IPS-11a (cell line): Measurements from ENCODE around the gene SYNE1.

Experiments
- H3K4me3 ChIP-seq: one replicate; pipeline ENCODE4 v1.5.1; 2013; ENCODE audit warnings: low read depth, low read length, control low read depth

SYNE1 gene

GRCh38 chr6:152379423-152379822, 257.7 kb downstream of the SYNE1 start:
- no peak overlapping the region for H3K4me3 ChIP-seq

GRCh38 chr6:152378169-152378568, 259.0 kb downstream of the SYNE1 start:
- no peak overlapping the region for H3K4me3 ChIP-seq

GRCh38 chr6:152375197-152375596, 262.0 kb downstream of the SYNE1 start:
- no peak overlapping the region for H3K4me3 ChIP-seq

GRCh38 chr6:152372945-152373344, 264.2 kb downstream of the SYNE1 start:
- no peak overlapping the region for H3K4me3 ChIP-seq

GRCh38 chr6:152371775-152372174, 265.4 kb downstream of the SYNE1 start:
- H3K4me3 ChIP-seq: no peak overlapping the region

- H3K4me3 ChIP-seq: no peak overlapping the region
Observed at GRCh38 chr6:152368751-152369624, 268.2 kb downstream of the SYNE1 start.

GRCh38 chr6:152364866-152365265, 272.3 kb downstream of the SYNE1 start:
- H3K4me3 ChIP-seq: no peak overlapping the region

GRCh38 chr6:152360034-152360433, 277.1 kb downstream of the SYNE1 start:
- no peak overlapping the region for H3K4me3 ChIP-seq

- H3K4me3 ChIP-seq: no peak overlapping the region
Observed at GRCh38 chr6:152356662-152357061, 280.5 kb downstream of the SYNE1 start.

GRCh38 chr6:152356016-152356415, 281.1 kb downstream of the SYNE1 start:
- H3K4me3 ChIP-seq: no peak overlapping the region

- no peak overlapping the region for H3K4me3 ChIP-seq
Observed at GRCh38 chr6:152355166-152355565, 282.0 kb downstream of the SYNE1 start.

GRCh38 chr6:152353440-152353839, 283.7 kb downstream of the SYNE1 start:
- H3K4me3 ChIP-seq: no peak overlapping the region

- H3K4me3 ChIP-seq: no peak overlapping the region
Observed at GRCh38 chr6:152351742-152352141, 285.4 kb downstream of the SYNE1 start.

GRCh38 chr6:152351110-152351509, 286.1 kb downstream of the SYNE1 start:
- no peak overlapping the region for H3K4me3 ChIP-seq

- H3K4me3 ChIP-seq: no peak overlapping the region
Observed at GRCh38 chr6:152348116-152348515, 289.0 kb downstream of the SYNE1 start.

GRCh38 chr6:152343735-152344360, 293.3 kb downstream of the SYNE1 start:
- no peak overlapping the region for H3K4me3 ChIP-seq

- H3K4me3 ChIP-seq: no peak overlapping the region
Observed at GRCh38 chr6:152341596-152341995, 295.6 kb downstream of the SYNE1 start.

- H3K4me3 ChIP-seq: no peak overlapping the region
Observed at GRCh38 chr6:152338335-152339125, 298.6 kb downstream of the SYNE1 start.

GRCh38 chr6:152334555-152334954, 302.6 kb downstream of the SYNE1 start:
- no peak overlapping the region for H3K4me3 ChIP-seq

GRCh38 chr6:152330961-152331360, 306.2 kb downstream of the SYNE1 start:
- H3K4me3 ChIP-seq: no peak overlapping the region

- H3K4me3 ChIP-seq: no peak overlapping the region
Observed at GRCh38 chr6:152329638-152330448, 307.3 kb downstream of the SYNE1 start.
